Measurements from ENCODE around the gene STAM.

Gene STAM

DNA sequence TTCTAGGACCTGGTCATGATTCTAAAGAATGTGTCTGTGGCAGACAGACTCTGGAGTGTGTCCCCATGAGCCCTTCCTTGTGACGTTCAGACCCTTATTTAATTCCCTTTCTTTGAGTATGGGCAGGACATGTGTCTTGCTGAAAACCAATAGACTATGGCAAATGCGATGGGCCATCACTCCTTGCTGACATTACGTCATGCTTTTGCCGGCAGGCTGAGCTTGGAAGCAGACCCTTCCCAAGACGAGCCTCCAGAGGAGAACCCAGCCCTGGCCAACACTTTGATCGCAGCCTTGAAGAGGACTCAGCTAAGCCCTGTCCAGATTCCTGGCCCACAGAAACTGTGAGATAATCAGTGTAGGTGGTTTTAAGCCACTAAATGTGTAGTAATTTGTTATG, 89.7 kb downstream of the STAM start:
- no peak for DNase-seq

DNA sequence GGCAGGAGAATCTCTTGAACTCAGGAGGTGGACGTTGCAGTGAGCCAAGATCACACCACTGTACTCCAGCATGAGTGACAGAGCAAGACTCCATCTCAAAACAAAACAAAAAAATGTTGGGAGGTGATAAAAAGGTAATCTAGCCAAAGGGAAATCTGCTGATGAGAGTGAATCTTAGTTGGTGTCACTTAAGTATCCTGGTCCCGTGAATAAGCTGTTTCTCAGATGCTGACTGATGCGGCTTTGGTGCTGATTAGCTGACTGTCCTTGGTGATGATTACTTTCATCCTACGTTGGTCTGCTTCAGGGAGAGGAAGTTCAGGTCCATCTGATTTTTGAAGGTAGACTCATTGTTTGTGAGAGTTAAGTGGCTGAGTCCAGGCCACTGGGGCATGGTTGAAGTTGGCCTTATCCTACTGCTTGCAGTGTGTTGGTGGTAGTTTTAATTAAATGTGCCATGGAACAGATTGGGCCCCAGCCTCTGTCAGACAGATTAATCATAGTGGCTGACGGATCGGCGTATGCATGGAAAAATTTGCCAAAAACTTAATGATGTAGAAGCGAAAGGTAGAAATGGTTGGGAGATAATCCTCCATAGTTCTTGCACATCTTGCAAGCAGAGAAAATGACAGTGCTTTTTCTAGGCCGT, 90.6 kb downstream of the STAM start:
- DNase-seq = no peak

- DNase-seq = peak in 1 of 2 donors; percentile 28
Observed at GRCh38 chr10:17735166-17735941, 91.4 kb downstream of the STAM start.

DNA sequence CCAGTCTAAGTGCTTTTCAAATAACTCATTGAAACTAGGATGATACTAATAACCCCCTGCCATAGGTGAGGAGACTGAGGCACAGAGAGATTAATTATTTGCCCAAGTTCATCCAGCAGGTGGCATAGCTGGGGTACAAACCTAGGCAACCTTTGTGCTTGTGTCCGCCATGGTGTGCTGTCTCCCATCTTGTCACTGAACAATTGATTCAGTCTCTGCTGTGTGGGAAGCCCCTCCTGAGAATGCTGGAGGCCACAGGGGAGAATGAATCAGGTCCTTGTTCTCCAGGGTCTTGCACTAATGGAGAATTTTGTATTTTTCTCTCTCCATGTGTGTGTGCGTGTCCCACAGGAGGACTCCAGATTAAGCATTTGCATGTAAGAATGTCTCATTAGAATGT, 92.3 kb downstream of the STAM start:
- DNase-seq = no peak

DNA sequence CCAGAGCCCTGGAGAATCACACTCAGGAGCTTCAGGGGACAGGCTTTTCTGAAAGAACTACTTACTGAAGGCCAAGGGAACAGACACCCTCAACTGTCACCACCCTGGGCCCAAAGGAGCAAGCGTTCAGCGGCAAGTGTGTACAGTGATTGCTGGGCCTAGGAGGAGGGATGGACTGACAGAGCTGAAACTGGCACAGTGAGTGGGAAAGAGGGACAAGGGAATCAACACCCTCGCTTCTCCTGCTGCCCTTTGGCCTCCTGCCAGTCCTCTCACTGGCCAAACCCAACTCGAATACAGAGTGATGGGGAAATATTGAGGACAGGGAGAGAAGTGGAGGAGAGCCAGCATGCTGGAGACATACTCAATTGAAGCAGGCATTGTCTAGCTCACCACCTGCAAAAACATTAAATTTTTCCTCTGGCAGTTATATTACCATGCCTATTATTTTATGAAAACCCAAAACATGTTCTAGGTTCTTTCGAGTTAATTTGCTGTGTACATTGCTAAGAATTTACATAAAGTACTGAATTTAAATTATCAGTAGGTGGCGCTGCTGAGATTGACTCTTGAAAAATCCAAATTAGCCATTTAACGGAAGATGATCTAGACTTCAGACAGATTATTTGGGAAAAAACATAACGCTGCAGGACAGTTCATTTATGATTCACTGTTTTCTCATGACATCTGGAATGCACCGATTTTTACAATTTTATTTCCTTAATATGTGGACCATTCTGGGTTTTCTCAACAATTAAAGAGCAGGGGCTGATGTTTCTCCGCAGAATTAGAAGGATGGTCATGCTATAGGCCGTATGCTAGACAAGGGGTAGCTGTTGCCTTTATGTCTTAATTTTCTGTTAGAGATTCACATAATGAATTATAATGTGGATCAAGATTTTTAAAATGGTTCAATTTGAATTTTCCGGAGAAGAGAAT, 93.3 kb downstream of the STAM start:
- DNase-seq = peak in 1 of 2 donors; percentile 40

- no peak for DNase-seq
Observed at GRCh38 chr10:17740668-17741067, 96.7 kb downstream of the STAM start.

GRCh38 chr10:17742918-17743317, 99.0 kb downstream of the STAM start:
- peak; percentile 19 to 30 for DNase-seq

- DNase-seq = no peak
Observed at GRCh38 chr10:17743437-17743836, 99.5 kb downstream of the STAM start.

DNA sequence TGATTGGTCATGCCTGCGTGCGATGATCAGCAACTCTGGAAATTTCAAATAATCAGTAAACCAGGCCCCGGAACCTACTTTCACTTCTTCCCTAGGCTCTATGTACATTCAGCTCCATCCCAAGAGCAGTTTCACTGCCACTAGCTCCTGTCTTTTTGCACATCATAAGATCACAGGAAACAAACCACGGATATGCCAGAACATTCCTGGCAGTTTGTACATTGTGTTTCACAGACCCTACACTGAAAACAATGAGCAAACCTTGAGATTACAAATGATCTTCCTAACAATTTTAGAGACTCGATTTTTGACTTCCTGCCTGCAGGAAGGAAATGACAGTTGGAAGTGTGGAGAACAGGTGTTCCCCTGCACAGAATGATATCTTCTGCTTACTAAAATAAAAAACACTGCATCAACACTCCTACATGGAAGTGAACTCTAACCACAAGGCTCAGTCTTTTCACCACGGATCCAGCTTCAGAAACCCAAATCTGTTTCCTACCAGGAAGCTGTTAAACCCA, 100.5 kb downstream of the STAM start:
- DNase-seq = peak in 1 of 2 donors; percentile 36

GRCh38 chr10:17747883-17748550, 104.1 kb downstream of the STAM start:
- DNase-seq = no peak

- no peak for DNase-seq
Observed at GRCh38 chr10:17749890-17750289, 105.9 kb downstream of the STAM start.

DNA sequence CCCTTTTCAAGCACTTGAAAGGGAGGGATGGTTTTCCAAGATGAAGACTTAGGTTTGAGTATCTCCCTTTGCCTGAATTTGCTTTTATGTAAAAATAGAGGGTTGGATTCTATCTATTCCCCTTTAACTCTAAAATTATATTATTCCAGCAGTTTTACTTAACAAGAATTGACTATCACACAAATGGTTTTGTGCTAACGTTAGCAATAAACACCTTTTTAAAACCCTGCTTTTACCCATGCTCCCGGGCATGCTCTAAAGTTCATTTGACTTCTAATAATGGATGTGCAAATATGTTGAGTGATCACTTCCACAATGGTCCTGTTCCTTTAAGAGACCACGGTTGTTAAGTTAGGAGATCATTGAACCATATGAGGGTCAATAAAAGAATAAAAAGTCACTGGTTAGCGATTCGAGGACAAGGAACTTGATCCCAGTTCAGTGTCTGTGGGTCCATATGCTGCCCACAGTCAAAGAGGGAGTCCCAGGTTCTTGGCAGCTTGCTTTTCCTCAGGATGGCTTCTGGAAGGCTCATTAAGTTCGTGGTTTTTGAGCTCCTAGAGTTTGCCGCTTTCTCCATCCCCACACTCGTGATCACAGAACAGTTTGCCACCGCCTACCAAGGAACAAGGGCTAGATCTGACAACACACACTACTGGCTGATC, 108.0 kb downstream of the STAM start, which contains the start of gene TMEM236:
TSS of gene TMEM236 (plus strand) at position 421 of the 665 bp plus-strand sequence. CDS start at position 516, 95 bp downstream.
- no peak for DNase-seq

- DNase-seq = no peak
Observed at GRCh38 chr10:17756557-17757217, 112.7 kb downstream of the STAM start.

- no peak for DNase-seq
Observed at GRCh38 chr10:17758200-17758599, 114.2 kb downstream of the STAM start.

DNA sequence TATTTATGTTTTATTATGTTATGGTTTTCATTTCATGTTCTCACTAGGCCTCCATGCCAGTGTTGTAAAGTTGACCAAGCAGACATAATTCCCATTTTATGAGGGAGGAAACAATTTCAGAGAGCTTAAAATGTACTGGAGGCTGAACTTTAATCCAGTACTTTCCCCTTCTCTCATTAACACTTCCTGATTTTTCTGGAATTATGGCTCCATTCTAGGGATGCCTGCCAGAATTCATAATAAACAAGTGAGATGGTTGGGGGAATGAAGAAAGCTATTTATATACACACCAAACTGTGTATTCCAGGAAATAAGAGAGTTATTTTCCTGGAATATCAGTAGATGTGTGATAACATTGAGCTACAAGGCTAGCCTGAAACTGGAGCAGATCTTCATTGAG, 114.9 kb downstream of the STAM start:
- DNase-seq = no peak

GRCh38 chr10:17764142-17764541, 120.2 kb downstream of the STAM start:
- DNase-seq = no peak

- DNase-seq = no peak
Observed at GRCh38 chr10:17765602-17766001, 121.7 kb downstream of the STAM start.

All from bone marrow (tissue), 2 donors.